Omental fat pad (tissue), 4 donors: ENCODE data around the gene DERL3. TPM values are rescaled to one million over a fixed set of nuclear protein-coding genes. Genes with fewer than 3 reads are reported as not detected.

Experiments
- ATAC-seq: fragments of 150-250 bp; one replicate; pipeline ENCODE4 v1.9.1; 2016; ENCODE audit warnings: mild to moderate bottlenecking, moderate library complexity; ENCODE audit not compliant: low FRiP score
- DNase-seq: peaks from one replicate; pipeline ENCODE4 v3.0.0-alpha.2; 2019; ENCODE audit warnings: low spot score
- CTCF ChIP-seq, 3 donors: fragments of 450-650 bp; IDR thresholded peaks; one replicate each; pipeline ENCODE4 v1.5.1; 2016 to 2017; ENCODE audit warnings: antibody characterized with exemption in 3 of 3, mild to moderate bottlenecking in 3 of 3, moderate library complexity in 2 of 3
- total RNA-seq, 4 donors: library from RNA; depleted of rRNA; stranded (reverse); fragments of >200 nt; gene quantifications; one replicate each; pipeline ENCODE4 v1.1.0, GENCODE V29; 2016

DERL3 gene
- total RNA-seq, 4 donors from 2014 or later: 0.47 to 3.1 (median 1.5) TPM

GRCh38 chr22:23829845-23830372, 8.9 kb downstream of the DERL3 start:
- ATAC-seq (no peak), DNase-seq (no peak)
- TF ChIP-seq CTCF (IDR thresholded peaks at IDR 0.05): no peak

DNA sequence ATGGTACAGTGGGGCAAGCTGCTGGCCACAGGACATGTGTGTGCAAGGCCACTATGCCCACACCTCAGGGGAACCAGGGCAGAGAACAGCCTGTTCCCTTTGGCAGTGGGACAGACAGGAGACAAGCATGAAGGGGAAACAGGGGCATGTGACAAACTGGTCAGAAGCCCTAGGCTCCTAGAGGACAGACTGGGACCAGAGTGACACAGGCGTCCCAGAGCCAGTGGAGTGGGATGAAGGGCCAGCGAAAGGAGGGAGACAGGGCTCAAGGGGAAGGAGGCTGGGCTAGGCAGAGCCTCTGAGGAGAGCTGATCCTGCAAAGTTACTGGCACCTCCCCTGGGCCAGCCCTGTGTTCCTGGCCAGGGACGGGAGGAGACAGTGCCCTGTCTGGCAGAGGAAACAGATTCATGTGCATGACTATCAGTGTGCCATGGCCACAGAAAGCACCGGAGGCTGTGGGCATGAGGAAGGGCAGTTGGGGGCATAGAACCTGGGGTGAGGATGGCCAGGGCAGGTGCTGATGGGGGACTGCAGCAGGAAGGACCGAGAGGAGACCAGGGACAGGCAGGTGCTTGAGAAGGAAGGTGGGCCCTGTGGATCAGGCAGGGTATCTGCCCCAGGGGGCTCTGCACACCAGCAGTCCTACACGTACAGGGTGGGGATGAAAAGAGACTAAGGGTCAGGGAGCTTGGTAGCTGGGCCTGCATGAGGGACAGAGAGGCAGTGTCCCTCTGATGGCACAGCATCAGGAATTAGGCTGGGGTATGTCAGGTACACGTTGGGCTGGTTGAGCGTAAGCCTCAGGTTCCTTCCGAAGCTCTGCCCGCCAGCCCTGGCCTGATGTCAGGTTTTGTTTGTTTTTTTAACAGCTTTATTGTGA, 9.8 kb downstream of the DERL3 start:
- DNase-seq: no peak
- no peak for ATAC-seq
- TF ChIP-seq CTCF (IDR thresholded peaks at IDR 0.05): no peak

DNA sequence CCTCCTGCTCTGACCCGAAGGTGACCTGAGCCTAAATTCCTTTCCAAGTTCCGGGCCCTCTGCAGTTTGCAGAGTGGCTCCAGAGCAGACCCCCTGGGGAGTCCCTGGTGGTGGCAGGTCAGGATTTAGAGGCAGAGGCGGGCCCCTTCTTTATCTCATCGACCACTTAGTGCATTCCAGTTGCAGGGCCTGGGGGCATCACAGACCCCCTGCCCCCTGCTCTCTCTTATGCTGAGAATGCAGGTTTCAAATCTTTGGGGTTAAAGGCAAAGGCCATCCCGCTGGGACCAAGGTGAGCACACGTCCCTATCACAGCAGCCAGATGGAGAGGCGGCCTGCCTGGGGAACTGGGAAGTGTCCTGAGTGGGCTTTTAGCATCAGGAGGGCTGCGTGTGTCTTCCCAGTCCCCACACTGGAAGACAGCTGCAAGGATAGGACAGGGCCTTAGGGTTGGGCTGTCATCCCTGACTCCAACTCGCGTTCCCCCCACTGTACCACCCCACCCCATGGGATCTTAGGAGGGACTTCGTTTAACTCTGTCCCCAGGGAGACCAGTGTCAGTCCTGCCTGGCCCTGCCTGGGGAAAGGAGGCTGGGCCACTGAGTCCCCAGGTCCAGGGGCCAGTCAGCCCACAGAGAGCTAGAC, 11.3 kb downstream of the DERL3 start:
- DNase-seq (no peak), ATAC-seq (no peak)
- no peak for TF ChIP-seq CTCF (IDR thresholded peaks at IDR 0.05)

DNA sequence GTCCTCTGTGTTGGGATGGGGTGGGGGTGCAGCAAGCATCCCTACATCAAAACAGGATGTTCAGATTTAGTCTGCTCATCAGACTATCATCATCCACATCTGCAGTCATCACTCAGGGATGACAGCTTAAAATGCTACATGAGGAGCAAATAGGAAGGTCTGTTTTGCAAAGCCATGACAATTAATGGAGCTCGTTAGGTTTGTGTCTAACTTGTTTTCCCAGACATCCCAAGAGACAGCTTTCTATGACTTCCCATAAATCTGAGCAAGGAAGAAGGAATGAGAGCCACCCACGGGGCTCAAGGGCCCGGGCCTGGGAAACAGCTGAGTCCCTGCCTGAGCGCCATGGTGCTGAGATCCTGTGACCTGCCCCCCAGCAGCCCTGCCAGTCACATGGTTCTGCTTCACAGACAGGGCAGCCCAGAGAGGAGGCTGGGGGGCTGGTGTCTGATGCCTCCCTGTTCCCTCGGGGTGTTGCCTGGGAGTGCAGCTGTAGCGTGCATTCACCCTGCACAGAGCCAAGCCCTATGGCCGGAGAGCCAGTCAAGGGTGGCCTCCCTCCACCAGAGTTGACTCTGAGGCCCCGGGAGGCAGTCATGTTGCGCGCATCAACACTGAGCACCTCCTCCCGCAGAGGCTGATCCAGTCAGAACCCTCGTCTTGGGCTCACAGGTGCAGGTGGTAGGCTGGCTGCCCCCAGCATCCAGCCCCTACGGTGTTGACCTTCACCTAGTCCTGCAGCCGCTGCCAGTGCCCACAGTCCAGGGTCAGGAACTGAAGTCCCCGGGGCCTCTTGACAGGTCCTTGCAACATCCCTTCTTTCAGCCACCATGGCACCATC, 12.1 kb downstream of the DERL3 start:
- ATAC-seq: no peak
- no peak for DNase-seq
- no peak for TF ChIP-seq CTCF (IDR thresholded peaks at IDR 0.05)

DNA sequence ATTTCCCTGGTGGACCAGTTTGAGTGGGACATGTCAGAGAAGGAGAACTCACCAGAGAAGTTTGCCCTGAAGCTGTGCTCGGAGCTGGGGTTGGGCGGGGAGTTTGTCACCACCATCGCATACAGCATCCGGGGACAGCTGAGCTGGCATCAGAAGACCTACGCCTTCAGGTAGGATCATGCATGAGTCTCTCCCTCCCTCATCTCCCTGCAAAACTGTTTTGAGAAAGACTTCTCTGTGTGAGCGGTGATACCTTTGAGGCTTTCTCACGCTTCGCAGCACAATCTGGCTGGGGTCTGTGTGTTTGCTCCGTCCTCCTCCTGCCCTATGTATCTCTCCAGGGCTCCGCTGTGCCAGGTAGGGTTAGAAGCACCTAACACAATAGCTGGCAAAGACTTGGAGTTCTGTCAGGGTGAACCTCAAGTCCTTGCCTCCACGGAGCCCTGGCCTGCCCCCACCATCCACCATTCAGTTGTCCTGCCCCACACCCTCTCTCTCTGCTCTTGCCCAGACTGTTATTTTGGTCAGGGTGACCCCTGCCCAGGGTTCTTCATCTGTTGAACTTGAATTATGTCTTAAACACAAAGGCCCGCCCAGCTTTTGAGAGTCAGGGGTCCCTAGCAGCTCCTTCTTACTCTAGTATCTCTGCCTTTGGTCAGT, 13.4 kb downstream of the DERL3 start:
- DNase-seq (no peak), ATAC-seq (no peak)
- no peak for TF ChIP-seq CTCF (IDR thresholded peaks at IDR 0.05)

GRCh38 chr22:23824476-23825245, 14.1 kb downstream of the DERL3 start:
- no peak for TF ChIP-seq CTCF (IDR thresholded peaks at IDR 0.05)
- no peak for DNase-seq

More at GRCh38 chr22:23824476-23825245, 14.1 kb downstream of the DERL3 start:
- no peak for ATAC-seq
